ENCODE results near the gene SKA2.

GRCh38 chr17:59193336-59193862 lies 38.4 kb upstream of the SKA2 start:
- TF ChIP-seq, protein P1, sequence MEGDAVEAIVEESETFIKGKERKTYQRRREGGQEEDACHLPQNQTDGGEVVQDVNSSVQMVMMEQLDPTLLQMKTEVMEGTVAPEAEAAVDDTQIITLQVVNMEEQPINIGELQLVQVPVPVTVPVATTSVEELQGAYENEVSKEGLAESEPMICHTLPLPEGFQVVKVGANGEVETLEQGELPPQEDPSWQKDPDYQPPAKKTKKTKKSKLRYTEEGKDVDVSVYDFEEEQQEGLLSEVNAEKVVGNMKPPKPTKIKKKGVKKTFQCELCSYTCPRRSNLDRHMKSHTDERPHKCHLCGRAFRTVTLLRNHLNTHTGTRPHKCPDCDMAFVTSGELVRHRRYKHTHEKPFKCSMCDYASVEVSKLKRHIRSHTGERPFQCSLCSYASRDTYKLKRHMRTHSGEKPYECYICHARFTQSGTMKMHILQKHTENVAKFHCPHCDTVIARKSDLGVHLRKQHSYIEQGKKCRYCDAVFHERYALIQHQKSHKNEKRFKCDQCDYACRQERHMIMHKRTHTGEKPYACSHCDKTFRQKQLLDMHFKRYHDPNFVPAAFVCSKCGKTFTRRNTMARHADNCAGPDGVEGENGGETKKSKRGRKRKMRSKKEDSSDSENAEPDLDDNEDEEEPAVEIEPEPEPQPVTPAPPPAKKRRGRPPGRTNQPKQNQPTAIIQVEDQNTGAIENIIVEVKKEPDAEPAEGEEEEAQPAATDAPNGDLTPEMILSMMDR (IDR thresholded peaks at IDR 0.05; ENCODE audit: low read depth, low read length), result no peak
- TF ChIP-seq POLR2A (IDR thresholded peaks at IDR 0.05; ENCODE audit: extremely low read depth, insufficient read length) (no peak), MAX (IDR thresholded peaks at IDR 0.05; ENCODE audit: low read depth, low read length) (no peak)
